ENCODE measurements around the gene ONECUT1. TPM values are rescaled to one million over a fixed set of nuclear protein-coding genes. Genes with fewer than 3 reads are reported as not detected.

The ONECUT1 gene
- total RNA-seq, 1 experiment from 2014 or later: 35.9 TPM

GRCh38 chr15:52788099-52788986, 1.8 kb downstream of the ONECUT1 start (continued):
- TF ChIP-seq MLX (CRISPR knock-in tag; IDR thresholded peaks at IDR 0.05): no peak
- no peak for TF ChIP-seq ZNF425 (CRISPR knock-in tag; conservative IDR thresholded peaks at IDR 0.05)
- TF ChIP-seq SMAD4 (CRISPR knock-in tag; IDR thresholded peaks at IDR 0.05): no peak
- TF ChIP-seq RELA (CRISPR knock-in tag; IDR thresholded peaks at IDR 0.05; ENCODE audit: borderline replicate concordance): no peak

- POLR2A ChIA-PET: interaction anchor here (1.0 to 5.4 kb wide), 6 partner anchors 8 to 129 kb away, joined by 3 to 38 read pairs (median 6); no protein-coding TSS in a partner anchor
- ATAC-seq (no peak), DNase-seq (ENCODE audit: low spot score) (no peak)
- H3K9me3 Mint-ChIP-seq: no peaks in the 10 kb centered on the region
- peaks cover 94% of the 10 kb centered on the region for H3K27me3 Mint-ChIP-seq (ENCODE audit: low read depth)
- H3K4me3 Mint-ChIP-seq: peak overlapping the region; percentile 81
- CTCF ChIA-PET: interaction anchor here (0.8 to 8.5 kb wide), 6 partner anchors 9 to 75 kb away, joined by 3 to 104 read pairs (median 8); no protein-coding TSS in a partner anchor
- H3K27ac Mint-ChIP-seq: no peak overlapping the region
- peaks cover 73% of the 10 kb centered on the region for H3K4me1 Mint-ChIP-seq
- TF ChIP-seq FOXK1 (CRISPR knock-in tag; IDR thresholded peaks at IDR 0.05): no peak
- TF ChIP-seq ZNF121 (CRISPR knock-in tag; IDR thresholded peaks at IDR 0.05): no peak
- TF ChIP-seq ZSCAN18 (CRISPR knock-in tag; IDR thresholded peaks at IDR 0.05): no peak
- no peak for TF ChIP-seq ZNF396 (CRISPR knock-in tag; IDR thresholded peaks at IDR 0.05; ENCODE audit: borderline replicate concordance)
- no peak for TF ChIP-seq ZNF219 (CRISPR knock-in tag; IDR thresholded peaks at IDR 0.05; ENCODE audit: borderline replicate concordance)
- no peak for TF ChIP-seq ZNF138 (CRISPR knock-in tag; conservative IDR thresholded peaks at IDR 0.05)
- no peak for TF ChIP-seq ZNF532 (CRISPR knock-in tag; IDR thresholded peaks at IDR 0.05; ENCODE audit: borderline replicate concordance)
- no peak for TF ChIP-seq SMAD3 (CRISPR knock-in tag; IDR thresholded peaks at IDR 0.05; ENCODE audit: borderline replicate concordance)
- TF ChIP-seq ESRRA (CRISPR knock-in tag; IDR thresholded peaks at IDR 0.05; ENCODE audit: borderline replicate concordance): no peak
- TF ChIP-seq ARID4B (CRISPR knock-in tag; IDR thresholded peaks at IDR 0.05; ENCODE audit: borderline replicate concordance): no peak
- no peak for TF ChIP-seq NR3C1 (CRISPR knock-in tag; conservative IDR thresholded peaks at IDR 0.05; ENCODE audit: low read depth)
- peaks cover 14% of the 10 kb centered on the region for H3K36me3 Mint-ChIP-seq
These were observed 2.5 kb downstream of the ONECUT1 start for GRCh38 chr15:52787549-52788098.
